Kidney epithelial cell (primary cell): Measurements from ENCODE around the gene CAMTA1. TPM values are rescaled to one million over a fixed set of nuclear protein-coding genes. Genes with fewer than 3 reads are reported as not detected.

Experiments used
- DNase-seq: peaks from one replicate; pipeline ENCODE4 v3.0.0-alpha.2; 2010; ENCODE audit warnings: low read depth
- H3K27me3 ChIP-seq: 2 replicates; pipeline ENCODE4 v1.6.0; 2011; ENCODE audit warnings: low read length; ENCODE audit not compliant: control insufficient read depth, insufficient read depth
- H3K36me3 ChIP-seq: 2 replicates; pipeline ENCODE4 v1.5.1; 2011; ENCODE audit warnings: low read length; ENCODE audit not compliant: control insufficient read depth, insufficient read depth
- H3K4me3 ChIP-seq: 2 replicates; pipeline ENCODE4 v1.5.1; 2011; ENCODE audit warnings: low read depth, mild to moderate bottlenecking, control low read depth, low read length
- total RNA-seq: library from RNA; depleted of rRNA; stranded (reverse); fragments of >200 nt; gene quantifications from 2 replicates; pipeline ENCODE4 v1.2.3, GENCODE V29; 2015
- TF ChIP-seq, protein P1 (sequence below): IDR thresholded peaks from 2 replicates; pipeline ENCODE4 v1.5.1; 2011; ENCODE audit warnings: mild to moderate bottlenecking, moderate library complexity, low read length, control low read depth, inconsistent platforms; ENCODE audit not compliant: insufficient read depth, poor library complexity, severe bottlenecking

CAMTA1 gene
- total RNA-seq, 1 donor from 2014 or later: 76.5 TPM

DNA sequence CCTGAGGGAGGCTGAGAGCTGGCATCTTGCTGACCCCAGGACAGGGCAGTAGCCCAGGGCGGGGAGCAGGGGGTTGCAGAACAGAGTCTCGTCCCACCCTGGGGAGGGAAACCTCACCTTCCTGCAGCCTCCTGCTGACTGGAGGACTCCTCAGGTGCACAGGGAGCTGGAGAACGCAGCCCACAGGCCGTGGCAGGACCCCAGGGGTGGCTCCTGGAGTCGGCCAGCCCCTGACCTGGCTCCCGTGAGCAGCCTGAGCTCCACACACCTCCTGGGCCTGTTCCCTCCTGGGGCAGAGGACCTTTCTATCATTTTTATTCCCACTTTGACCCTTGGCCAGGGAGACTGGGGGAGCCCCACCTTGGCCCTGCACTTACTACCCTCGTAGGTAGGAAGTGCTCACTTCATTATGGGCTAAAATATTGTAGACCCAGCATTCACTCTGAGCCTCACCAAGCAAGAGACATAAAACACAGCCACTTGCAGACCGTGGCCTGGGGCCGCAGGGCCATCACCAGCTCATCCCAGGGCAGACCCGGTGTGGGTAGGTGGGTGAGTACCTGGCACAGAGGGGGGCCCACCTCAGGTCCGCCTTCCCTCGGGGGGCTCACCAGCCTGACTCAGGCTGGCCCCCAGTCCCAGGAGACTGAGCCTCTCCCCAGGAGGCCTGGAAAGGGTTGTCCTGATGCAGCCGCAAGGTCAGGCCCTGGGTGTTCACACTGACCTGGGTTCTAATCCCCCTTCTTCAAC is 698.6 kb downstream of the CAMTA1 start:
- Histone ChIP-seq H3K27me3 (peaks cover 3% of the 10 kb centered on the region), H3K36me3 (no peaks in the 10 kb centered on the region), H3K4me3 (no peak overlapping the region)
- TF ChIP-seq, protein P1, sequence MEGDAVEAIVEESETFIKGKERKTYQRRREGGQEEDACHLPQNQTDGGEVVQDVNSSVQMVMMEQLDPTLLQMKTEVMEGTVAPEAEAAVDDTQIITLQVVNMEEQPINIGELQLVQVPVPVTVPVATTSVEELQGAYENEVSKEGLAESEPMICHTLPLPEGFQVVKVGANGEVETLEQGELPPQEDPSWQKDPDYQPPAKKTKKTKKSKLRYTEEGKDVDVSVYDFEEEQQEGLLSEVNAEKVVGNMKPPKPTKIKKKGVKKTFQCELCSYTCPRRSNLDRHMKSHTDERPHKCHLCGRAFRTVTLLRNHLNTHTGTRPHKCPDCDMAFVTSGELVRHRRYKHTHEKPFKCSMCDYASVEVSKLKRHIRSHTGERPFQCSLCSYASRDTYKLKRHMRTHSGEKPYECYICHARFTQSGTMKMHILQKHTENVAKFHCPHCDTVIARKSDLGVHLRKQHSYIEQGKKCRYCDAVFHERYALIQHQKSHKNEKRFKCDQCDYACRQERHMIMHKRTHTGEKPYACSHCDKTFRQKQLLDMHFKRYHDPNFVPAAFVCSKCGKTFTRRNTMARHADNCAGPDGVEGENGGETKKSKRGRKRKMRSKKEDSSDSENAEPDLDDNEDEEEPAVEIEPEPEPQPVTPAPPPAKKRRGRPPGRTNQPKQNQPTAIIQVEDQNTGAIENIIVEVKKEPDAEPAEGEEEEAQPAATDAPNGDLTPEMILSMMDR: no peak
- no peak for DNase-seq

DNA sequence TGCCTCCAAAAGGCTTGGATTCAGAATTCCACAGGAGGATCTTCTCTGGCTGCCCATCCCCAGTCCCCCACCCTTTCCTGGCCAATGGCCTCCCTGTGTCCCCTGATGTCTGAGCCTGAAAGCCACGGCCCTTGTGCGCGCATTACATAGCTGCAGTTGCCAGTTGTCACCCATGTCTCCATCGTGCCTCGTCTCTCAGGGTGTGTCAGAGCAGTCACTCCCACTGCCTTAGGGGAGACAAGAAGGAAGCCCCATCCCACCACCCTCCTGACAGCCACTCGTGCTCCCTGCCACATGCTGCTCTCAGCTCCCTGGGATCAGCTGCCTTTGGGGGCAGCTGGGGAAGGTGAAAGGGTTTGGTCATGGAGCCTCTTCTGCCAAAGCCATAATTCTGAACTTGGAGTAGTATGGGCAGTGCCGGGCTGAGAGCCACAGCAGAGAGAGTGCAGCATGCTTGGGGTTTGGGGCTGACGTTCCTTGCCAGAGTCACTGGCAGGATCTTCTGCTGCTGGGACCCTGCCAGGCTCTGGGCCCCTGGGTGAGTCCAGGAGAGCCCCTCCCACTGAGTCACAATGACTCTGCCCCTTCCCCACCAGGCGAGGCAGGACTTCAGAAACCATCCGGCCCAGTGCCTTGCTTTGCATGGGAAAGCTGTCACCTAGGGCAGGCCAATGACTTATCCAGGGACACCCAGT is 700.0 kb downstream of the CAMTA1 start:
- H3K36me3 ChIP-seq: no peaks in the 10 kb centered on the region
- DNase-seq: no peak
- no peak overlapping the region for H3K4me3 ChIP-seq
- TF ChIP-seq, protein P1: no peak
- H3K27me3 ChIP-seq: peaks cover 3% of the 10 kb centered on the region

DNA sequence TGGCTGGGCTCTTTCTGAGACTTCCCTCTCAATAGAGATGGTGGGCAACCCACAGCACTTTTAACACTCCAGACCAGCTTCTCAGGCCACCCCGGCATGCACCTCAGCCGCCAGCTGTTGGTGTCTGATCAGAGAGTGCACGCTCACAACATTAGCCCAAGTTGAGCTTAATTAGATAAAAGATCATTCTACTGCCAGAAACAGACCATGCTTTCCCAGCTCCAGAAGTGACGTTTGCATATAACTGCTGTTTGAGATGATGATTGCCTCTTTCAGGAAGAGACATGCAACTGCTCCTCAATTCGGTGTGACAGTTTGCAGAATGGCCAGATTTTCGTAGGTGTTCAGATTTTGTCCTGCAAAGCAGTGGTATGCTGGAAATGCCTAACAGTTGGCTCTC is 700.6 kb downstream of the CAMTA1 start:
- Histone ChIP-seq H3K27me3 (peaks cover 3% of the 10 kb centered on the region), H3K4me3 (no peak overlapping the region), H3K36me3 (no peaks in the 10 kb centered on the region)
- DNase-seq: no peak
- TF ChIP-seq, protein P1: no peak

DNA sequence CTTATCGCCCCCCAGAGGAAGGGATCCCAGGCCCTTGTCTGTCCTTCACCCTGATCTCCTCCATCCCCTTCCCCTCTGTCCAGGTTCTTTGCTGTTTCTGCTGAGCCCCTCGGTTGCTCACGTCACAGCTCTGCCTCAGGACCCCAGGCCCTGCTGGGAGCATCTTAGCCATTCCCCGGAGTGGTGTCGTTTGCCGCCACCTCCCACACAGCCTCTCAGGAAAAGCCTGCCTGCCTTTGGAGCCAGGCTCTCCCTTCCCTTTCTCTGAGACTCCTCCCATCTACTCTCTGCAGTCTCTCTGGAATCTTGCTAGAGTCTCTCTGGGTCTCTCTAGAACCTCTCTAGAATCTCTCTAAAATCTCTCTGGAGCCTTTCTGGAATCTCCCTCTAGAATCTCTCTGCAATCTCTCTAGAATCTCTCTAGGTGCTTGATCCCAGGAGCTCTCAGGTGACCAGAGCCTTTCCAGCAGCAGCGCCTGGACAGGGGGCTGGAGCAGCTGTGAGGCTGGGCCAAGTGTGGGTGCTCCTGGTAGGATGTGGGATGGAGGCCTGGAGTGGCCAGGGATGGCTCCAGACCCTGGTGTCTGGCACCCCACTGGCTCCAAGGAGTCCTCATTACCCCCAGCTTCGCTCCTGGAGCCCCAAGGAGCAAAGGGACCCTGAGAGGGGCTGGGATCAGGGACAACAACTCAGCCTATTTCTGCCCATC is 702.7 kb downstream of the CAMTA1 start:
- Histone ChIP-seq H3K4me3 (no peak overlapping the region), H3K27me3 (peaks cover 3% of the 10 kb centered on the region), H3K36me3 (no peaks in the 10 kb centered on the region)
- TF ChIP-seq, protein P1: no peak
- no peak for DNase-seq

DNA sequence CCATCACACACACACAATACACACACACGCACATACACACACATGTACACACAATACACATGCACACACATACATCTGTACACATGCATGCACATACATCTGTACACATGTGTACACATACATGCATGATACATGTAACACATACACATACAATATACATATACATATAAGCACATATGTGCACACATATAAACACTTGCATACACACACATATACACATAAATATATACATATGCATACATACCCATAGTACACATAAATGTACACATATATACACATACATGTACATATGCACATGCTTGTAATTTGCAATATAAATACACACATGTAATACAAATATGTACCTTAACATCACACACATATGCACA is 703.2 kb downstream of the CAMTA1 start:
- H3K27me3 ChIP-seq: peaks cover 2% of the 10 kb centered on the region
- H3K36me3 ChIP-seq: no peaks in the 10 kb centered on the region
- no peak overlapping the region for H3K4me3 ChIP-seq
- TF ChIP-seq, protein P1: no peak
- DNase-seq: no peak
